Stimulated activated CD4-positive, alpha-beta T cell treated with anti-CD3 and anti-CD28 coated beads, Interleukin-1b, Interleukin-23, amount 100 ng/mL, for 1 hour (primary cell): ENCODE data around the gene LPP.

Experiments used
- DNase-seq, 2 donors: peaks; one replicate each; pipeline ENCODE4 v3.0.0-alpha.2; 2020; ENCODE audit warnings: low read depth in 2 of 2

The LPP gene

DNA sequence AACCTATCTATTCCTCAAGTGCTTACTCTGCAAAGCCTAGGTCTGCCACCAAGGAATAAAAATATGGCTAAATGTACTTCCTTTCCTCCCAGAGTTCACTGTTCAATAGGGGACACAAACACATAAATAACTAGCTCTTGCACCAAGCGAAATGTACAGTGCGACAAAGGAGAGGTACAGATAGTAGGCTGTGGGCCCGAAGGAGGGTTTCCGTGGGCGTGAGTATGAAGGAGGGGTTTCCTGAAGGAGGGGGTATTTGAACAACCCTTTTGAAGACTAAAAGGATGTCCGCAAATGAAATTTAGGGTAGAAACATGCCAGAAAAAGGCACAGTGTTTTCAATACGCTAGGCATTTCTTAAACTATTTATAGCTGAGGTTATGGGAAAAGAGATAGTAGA, 207.9 kb downstream of the LPP start:
- DNase-seq, result no peak

DNA sequence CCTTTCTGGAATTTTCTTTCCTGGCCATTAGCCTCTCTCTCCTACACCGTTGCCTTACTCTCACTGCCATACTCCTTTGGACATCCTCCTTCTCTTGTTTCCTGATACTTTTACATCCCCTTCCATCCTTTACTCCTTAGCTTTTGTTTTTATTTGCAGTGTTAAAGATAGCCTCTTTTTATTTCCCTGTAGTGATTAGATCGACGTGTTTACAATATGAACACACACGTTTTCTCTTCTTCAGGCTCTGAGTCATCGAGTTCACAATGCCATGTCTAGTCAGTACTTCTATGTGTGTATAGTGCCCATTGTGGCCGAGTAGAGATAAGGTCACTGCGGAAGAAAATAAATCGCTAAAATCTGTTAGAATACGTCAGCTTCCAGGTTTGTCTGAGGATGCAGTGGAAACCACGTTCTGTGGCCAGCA, 208.5 kb downstream of the LPP start:
- DNase-seq, result no peak

DNA sequence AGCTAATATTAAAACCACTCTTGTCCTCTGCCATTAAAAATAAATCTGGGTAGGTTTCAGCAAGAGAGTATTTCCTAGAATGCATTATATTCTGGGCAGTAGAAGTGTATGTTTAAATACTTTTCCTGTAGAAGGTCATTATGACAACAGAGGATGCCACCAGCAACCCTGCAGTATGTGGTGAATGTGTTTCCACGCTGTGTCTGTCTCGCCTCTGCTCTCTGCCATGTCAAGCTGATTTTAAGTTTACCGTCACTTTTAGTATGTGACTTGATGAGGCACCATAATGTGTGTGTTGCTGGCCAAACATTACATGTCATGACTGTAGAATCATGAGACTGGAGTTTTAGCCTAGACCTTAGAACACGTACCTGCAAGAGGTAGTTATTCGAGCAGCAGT, 211.2 kb downstream of the LPP start:
- DNase-seq, result no peak

DNA sequence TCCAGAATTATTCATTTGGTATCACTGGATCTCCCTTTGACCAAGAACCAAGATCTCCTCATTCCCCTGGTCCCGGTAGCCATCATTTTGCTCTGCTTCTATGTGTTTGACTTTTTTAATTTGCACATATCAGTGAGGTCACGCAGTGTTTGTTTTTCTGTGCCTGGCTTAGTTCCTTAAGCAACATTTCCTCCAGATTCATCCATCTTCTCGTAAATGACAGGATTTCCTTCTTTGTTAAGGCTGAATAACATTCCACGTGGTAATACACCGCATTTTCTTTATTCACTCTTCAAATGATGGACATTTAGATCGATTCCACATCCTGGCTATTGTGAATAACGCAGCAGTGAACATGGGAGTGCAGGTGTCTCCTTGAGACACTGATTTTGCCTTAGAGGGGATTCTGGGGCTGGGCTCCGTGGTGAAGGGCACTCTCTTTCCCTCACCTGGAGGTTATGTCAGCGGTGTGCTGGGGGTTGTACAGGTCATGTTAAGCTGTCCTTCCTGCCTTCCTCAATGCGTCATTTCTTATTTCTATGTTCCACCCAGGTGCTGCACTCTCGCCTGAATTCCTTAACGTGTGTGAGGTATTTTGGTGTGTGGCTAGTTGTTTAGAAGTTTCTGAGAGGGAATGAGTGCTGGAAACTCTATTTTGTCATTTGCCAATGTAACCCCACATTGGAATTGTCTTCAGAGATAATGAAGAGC, 212.2 kb downstream of the LPP start:
- no peak for DNase-seq

DNA sequence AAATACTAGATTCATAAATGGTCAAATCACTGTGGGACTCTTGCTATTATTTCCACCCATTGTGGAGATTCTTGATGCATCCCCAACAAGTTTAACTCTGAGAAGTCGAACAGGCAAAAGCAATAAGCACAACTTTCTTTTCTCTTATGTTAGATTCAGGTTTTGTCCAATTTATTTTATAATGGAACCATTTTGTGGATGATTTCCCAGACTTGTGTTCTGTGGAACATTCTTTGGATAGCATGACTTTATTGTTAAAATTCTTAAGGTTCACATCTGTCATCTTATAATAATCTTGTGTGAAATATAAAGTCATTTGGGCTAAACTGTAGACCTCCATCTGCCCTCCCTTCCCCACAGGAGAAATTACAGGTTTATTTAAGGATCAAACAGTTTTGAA, 213.7 kb downstream of the LPP start:
- no peak for DNase-seq

DNA sequence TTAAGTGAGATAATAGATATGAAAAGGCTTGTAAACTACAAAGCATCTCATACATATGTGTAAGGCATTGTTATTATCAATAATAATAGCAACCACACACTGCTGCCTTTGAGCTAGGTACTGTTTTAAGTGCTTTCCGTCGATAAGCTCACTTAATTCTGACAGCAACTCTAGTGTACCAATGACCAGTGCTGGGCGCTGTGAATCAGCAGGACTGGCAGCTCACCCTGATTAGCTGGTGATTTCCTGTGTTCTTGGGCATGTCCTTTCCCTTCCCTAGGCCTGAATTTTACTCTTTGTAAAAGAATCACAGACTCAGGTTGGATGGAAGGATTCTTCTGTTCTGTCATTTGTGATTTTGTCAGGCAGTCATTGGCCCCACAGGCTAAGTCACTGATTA, 215.6 kb downstream of the LPP start:
- no peak for DNase-seq

DNA sequence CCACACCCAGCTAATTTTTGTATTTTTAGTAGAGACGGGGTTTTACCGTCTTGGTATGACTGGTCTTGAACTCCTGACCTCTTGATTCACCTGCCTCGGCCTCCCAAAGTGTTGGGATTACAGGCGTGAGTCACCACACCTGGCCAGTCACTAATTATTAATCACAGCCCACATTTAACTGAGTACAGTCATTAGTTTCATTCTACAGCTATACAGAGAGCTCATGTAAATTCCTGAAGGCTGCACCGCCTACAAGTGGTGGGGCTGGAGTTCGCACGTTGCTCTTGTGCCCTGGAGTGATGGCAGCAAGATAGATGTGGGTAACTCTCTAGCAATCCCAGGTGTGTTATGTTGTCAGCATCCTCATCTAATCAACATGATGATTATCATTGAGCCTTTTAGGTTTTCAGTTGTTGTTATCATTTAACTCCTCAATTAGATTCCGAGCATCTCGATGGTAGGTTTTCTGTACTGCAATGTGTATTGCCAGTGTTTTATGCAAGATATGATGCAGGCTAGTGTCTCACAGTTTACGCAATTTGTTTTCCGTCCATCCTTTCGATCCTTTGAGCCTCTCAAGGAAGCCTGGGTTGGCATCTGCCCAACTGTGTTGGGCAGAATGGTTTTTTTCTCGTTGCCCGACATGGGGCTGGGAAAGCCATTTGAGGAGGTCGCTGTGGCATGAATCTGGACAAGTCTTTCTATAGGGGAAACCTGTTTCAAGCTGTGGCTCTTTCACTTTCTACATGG, 216.3 kb downstream of the LPP start:
- DNase-seq, result no peak

DNA sequence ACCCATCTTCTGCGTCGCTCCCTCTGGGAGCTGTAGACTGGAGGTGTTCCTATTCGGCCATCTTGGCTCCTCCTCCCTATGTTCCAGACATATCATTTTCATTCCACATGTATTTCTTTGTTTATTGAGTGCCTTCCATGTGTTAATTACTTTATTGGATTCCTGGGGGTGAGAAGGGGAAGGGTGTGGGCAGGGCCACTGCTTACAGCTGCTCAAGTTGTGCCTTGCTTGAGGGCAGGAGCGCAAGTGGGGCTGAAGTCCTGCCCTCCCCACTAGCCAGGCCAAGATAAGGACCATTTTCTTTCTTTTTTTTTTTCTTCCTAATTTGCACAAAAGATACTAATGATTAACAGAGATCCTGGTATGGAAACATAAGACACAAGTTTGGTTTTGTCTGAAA, 224.8 kb downstream of the LPP start:
- no peak for DNase-seq

DNA sequence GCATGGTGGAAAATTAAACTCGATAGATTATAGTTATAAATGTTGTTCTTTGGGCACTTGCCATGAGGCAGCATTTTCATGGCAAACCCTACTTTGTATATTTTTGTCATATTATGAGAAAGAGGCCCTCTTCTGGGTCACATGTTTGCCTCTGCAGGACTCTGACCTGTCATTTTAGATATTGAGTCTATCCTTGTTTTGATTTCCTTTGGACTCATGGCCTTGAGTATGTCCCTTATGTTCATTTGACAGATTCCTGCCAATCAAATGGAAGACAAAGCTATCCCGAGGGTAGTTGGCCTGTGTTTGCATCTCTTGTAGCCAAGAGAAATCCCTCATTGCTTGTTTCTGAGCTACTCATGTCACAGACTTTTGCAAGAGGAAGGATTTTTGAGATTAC, 226.3 kb downstream of the LPP start:
- no peak for DNase-seq

DNA sequence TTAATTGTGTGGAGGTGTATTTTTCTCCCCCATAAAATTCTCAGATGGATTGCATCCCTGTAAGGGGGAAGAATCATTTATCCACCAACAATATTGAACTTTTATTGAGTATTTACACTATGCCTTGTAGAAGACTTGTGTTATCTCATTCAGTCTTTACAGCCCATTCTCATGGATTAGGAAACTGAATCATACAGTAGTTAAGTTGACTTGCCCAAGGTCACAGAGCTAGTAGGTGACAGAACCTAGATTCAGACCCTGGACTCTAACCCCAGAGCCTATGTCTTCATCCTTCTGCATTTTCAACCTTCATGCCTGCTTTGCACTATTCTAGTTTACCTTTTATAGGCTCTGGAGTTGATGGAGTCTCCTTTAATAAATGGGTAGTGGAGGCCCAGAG, 226.8 kb downstream of the LPP start:
- DNase-seq, result no peak

DNA sequence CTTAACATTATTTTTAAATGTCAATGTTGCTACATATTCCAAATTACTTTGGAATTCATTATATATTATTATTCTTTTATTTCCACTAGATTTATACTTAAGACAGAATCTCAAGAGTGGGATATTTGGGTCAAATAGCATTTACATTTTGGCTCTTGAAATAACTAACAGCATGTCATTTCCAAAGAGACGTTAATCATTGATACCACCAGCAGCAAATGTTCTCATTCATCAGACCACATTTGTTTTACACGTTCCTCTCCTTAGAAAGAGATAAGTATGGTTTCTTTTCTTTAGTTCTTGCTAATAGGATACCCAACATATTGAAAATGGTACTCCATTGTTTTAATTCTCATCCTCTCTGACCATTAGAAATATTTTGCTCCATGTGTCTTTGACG, 229.8 kb downstream of the LPP start:
- no peak for DNase-seq

DNA sequence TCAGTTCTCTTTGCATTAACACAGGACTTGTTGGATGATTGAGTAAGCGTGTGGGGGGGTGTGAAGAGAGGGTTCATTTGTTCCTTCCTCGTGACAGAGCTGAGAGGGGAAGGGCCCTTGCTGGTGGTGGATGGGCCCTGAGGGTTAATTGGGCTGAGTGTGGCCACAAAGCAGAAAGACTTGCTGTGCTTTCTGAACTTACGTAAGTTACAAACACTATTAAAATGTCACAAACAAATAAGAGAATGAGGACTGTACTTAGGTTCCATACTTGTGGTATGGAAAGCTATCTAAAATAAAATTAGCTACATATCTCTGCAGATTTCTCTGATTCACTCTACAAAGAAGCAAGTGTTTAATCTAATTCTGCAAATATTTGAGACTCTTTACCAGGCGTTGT, 231.3 kb downstream of the LPP start:
- no peak for DNase-seq

DNA sequence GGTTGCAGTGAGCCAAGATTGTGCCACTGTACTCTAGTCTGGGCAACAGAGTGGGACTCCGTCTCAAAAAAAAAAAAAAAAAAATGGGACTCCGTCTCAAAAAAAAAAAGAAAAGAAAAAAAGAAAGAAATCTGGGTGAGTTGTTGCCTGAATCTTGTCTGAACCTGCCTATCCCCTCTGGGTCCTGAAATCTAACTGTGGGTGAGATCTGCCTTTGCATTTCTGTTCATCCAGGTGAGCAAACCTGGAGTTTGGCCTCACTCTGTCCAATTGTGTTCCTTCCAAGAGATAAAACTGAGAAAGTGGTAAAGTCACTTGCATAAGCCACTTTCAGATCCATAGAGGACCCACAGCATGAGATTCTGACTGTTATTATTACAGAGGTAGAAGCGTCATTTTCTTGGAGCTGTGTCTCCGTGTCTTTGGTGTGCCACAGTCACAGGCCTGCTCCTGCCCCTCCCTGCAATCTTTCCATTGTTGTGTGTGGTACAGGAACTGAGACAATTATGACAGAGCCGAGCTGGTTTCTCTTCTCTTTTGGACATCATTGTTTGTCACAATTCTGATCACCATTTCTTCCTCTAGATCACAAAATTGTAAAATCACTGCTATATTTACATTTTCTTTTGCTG, 235.9 kb downstream of the LPP start:
- DNase-seq, result no peak

DNA sequence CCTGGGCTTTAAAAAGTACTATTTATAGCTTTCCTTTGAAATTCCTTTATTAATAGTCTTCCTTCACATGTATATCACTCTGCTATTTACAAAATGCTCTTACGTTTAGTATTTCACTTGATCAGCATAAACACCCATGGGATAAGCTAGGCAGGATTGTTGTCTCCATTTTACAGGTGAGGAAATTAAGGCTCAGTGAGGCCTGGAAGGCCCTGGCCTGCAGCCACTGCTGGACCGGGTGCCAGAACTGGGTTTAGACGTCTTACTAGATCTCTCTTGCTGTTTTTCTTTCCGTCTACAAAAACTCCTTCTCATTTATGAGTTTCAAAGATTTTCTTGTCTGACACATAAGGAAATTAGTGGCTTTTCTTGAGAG, 236.4 kb downstream of the LPP start:
- DNase-seq, result no peak

DNA sequence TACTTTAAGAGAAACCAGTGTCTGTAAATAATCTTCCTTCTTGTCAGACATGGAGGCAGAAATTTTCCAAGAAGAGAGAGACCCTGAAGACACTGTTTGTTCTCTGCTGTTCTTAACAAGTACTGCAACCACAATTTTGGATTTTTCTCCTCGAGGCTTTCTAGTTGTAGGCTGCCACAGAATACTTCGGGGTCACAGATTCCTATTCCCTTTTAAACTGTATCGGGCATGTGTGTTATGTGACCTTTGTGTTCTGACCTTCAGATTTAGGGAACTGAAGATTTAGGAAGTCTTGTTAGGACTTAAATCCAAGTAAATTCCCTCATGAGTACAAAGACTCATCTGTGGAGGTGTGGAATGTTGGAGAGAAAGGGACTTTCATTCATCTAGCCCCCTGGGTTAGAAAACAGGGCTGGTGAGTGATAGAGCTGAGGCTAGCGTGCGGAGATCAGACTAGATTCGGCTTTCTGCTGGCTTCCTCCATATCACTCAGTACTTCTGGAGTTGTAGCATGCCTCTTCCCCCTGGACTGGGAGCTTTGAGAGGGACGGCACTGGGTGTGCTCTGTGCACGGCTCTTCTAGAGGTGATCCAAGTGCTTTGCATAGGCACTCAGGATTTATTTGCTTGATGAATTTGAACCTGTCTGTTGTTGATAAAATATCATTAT, 237.0 kb downstream of the LPP start:
- no peak for DNase-seq

DNA sequence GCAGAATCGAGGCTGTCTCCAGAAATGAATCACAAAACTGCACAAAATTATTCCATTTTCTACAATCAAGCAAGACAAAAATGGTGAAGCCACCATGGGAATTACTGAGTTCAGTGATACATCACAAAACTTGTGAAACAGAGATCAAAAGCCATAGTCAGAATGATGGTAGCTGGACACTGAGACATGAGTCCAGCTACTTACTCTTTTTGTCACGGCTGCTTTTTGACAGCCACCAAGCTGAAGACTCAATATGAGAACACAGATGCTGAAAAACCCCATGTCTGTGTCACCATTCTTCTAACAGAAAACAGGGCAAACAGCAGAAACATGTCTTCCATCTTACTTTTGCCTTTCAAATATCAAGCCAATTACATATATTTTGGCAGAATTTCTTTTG, 237.6 kb downstream of the LPP start:
- DNase-seq, result no peak

DNA sequence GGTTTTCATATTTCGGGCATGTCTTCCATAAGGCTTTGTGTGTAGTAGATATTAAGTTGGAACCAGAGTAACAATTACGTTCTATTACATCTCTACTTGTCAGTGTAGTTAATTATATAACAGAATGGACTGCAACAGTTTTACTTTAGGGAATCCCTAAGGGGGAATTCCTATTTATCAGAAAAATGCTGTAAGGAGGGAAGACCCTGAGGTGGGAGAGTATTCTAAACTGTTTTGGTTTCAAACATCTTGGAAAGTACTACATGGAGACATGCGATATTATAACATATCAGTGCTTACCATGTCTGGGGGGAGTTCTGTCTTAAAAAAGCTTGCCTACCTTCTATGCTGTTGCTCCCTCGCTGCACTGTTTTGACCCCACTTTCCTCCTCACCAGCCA, 238.1 kb downstream of the LPP start:
- no peak for DNase-seq

DNA sequence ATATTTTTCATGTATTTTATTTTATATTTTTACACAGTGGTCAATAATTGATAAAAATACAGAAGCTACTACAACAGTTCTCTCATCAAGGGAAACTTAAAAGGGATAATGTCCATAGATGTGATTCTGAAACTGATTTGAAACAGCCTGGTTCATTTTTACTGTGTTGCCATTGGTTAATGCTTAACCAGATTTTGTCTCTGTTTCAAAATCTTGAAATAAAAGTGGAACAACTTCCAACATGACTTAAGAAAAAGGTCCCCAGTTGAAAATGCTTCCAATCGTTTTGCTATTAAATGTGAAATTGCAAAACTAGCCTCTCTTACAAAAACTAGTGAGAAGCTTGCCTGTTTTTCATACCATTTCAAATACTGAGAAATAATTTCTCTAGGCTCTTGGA, 240.7 kb downstream of the LPP start:
- DNase-seq, result no peak

DNA sequence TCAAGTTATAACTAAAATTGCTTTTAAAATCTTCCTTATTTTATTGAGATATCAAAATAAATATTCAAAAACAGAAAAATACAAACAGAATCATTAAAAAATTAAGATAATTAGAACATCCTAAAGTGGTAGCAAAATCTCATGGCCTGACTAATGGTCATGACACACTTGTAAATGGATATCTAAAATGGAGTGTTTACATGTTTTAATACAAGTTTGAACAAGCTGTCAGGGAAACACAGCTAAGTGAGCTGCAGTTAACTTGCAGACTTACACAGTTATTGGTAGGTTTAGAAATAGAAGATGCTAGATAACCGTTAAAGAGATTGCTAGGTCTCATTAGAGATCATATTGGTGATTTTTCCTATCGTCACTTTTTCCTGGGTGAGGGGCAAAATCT, 242.3 kb downstream of the LPP start:
- no peak for DNase-seq

DNA sequence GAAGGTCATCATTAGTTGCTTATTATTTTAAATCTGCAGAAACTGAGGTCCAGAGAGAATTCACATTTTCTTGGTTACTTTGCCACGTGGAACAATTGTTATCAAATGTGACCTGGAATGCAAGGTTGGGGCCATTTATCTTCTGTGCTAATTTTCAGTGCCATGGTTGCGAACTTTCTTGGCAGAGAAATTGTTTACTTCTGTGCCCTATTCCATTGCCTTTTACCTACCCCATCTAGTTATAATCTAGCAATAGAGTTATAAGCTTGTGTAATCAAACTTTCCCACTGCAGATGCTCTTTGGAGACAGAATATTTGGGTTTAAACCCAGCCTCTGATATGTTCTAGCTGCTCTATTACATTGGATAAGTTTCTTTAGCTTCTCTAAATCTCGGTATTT, 242.9 kb downstream of the LPP start:
- DNase-seq, result no peak

DNA sequence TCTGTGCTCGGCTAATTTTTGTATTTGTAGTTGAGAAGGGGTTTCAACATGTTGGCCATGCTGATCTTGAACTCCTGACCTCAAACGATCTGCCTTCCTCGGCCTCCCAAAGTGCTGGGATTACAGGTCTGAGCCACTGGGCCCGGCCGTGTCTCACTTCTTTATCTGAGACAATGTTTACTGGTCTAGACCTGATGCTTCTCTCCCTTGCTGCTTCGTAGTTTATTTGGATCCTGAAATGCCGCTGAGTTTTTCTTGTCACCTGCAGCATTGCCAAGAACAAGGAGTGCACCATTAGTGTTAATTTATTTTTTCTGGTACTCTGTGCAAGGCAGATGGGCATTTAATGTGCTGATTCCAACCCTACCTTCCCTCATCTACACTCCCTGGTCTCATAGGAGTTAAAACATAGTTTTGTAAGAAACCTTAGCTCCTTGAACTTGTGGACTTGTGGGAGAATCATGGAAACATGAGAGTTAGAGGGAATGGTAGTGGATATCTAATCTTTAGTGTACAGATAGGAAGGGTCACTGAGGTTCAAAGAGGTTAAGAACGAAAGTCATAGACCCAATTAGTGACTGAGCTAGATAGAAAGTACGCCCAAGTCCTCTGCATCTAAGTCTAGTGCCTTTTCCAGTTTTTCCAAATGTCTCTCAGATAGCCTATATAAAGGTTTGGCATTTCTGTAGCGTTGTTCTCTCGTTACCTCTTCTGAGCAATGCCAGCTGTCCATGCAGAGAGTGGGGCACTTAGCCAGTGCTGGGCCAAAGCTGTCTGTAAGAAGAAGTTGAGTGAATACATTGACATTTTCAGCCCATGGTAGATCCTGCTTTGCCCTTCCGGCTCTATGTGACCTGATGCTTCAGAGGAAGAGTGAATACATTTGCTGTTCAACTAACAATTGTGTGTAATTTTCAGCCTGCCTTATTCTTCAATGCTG, 244.1 kb downstream of the LPP start:
- no peak for DNase-seq
